ELF-1 (cell line): ENCODE results near the gene SERINC1.
A peak's percentile ranks its signal among the peaks of the same experiment; 100 is the strongest.

Experiments
- DNase-seq: peaks from one replicate; pipeline ENCODE4 v3.0.0-alpha.2; 2016; ENCODE audit warnings: low read depth, low spot score

The SERINC1 gene

GRCh38 chr6:122432816-122433215 lies 38.8 kb downstream of the SERINC1 start:
- DNase-seq = no peak

GRCh38 chr6:122431780-122432179 lies 39.8 kb downstream of the SERINC1 start:
- no peak for DNase-seq

GRCh38 chr6:122429323-122429722 lies 42.3 kb downstream of the SERINC1 start:
- DNase-seq = no peak

- no peak for DNase-seq
These were observed 42.8 kb downstream of the SERINC1 start for GRCh38 chr6:122428781-122429180.

- no peak for DNase-seq
These were observed 45.0 kb downstream of the SERINC1 start for GRCh38 chr6:122426597-122426996.

GRCh38 chr6:122423734-122424133 lies 47.9 kb downstream of the SERINC1 start:
- DNase-seq = no peak

GRCh38 chr6:122422614-122423267 lies 48.9 kb downstream of the SERINC1 start:
- no peak for DNase-seq

- DNase-seq = no peak
These were observed 49.6 kb downstream of the SERINC1 start for GRCh38 chr6:122422003-122422402.

- no peak for DNase-seq
These were observed 54.8 kb downstream of the SERINC1 start for GRCh38 chr6:122416825-122417224.

GRCh38 chr6:122412001-122412400 lies 59.6 kb downstream of the SERINC1 start:
- DNase-seq = no peak

- DNase-seq = no peak
These were observed 62.7 kb downstream of the SERINC1 start for GRCh38 chr6:122408702-122409458.

- no peak for DNase-seq
These were observed 63.4 kb downstream of the SERINC1 start for GRCh38 chr6:122408240-122408639.

GRCh38 chr6:122407712-122408111 lies 63.9 kb downstream of the SERINC1 start:
- DNase-seq = no peak

GRCh38 chr6:122406187-122406586 lies 65.4 kb downstream of the SERINC1 start:
- no peak for DNase-seq

- DNase-seq = no peak
These were observed 66.2 kb downstream of the SERINC1 start for GRCh38 chr6:122405417-122405816.

- DNase-seq = no peak
These were observed 67.2 kb downstream of the SERINC1 start for GRCh38 chr6:122404444-122404843.

- DNase-seq = no peak
These were observed 70.5 kb downstream of the SERINC1 start for GRCh38 chr6:122401104-122401503.

GRCh38 chr6:122400462-122401089 lies 71.0 kb downstream of the SERINC1 start:
- DNase-seq = no peak

GRCh38 chr6:122400121-122400450 lies 71.5 kb downstream of the SERINC1 start:
- DNase-seq = no peak

GRCh38 chr6:122399348-122400120 lies 72.1 kb downstream of the SERINC1 start, which contains the start of gene HSF2:
TSS of gene HSF2 (plus strand) at chr6:122399652. CDS start at chr6:122399738, 86 bp downstream.
- peak; percentile 98 for DNase-seq

- DNase-seq = no peak
These were observed 72.6 kb downstream of the SERINC1 start for GRCh38 chr6:122399055-122399347.

GRCh38 chr6:122394016-122394415 lies 77.6 kb downstream of the SERINC1 start:
- no peak for DNase-seq
